HEK293 (cell line): Measurements from ENCODE around the gene TTF1.
A peak's percentile ranks its signal among the peaks of the same experiment; 100 is the strongest.

ENCODE experiments used
- CTCF ChIA-PET: fragments of 350-600 bp; formaldehyde crosslinking; extraction: SDS; loops from one replicate; lab custom pipeline; 2021; ENCODE audit warnings: antibody characterized with exemption; lab: Yijun Ruan, JAX
- POLR2A ChIA-PET: fragments of 300-600 bp; formaldehyde crosslinking; extraction: SDS; loops from one replicate; lab custom pipeline; 2020; ENCODE audit warnings: antibody characterized with exemption, inconsistent platforms; lab: Yijun Ruan, JAX
- H3K27ac ChIP-seq: fragments of 200-500 bp; sonication (Bioruptor generic); 2 replicates; pipeline ENCODE4 v1.5.1; 2014; ENCODE audit warnings: low read depth, low read length, control low read depth, inconsistent platforms; ENCODE audit errors: extremely low read depth
- H3K36me3 ChIP-seq, 2 experiments: fragments of 200-500 bp in 1 of 2; sonication (Bioruptor generic) in 1 of 2; 1 replicate in 1 of 2; 2 replicates in 1 of 2; pipeline ENCODE4 v1.5.1; 2014 to 2017; ENCODE audit warnings: inconsistent platforms in 2 of 2, low read length in 2 of 2; ENCODE audit not compliant: control insufficient read depth in 2 of 2, insufficient read depth in 1 of 2
- H3K4me1 ChIP-seq: fragments of 200-500 bp; sonication (Bioruptor generic); 2 replicates; pipeline ENCODE4 v1.5.1; 2014; ENCODE audit warnings: mild to moderate bottlenecking, low read length, inconsistent platforms; ENCODE audit not compliant: control insufficient read depth, insufficient read depth
- H3K4me3 ChIP-seq: 2 replicates; pipeline ENCODE4 v1.5.1; 2011; ENCODE audit warnings: low read depth, mild to moderate bottlenecking, control low read depth, low read length, moderate library complexity
- H3K9me3 ChIP-seq: fragments of 200-500 bp; sonication (Bioruptor generic); 2 replicates; pipeline ENCODE4 v1.5.1; 2014; ENCODE audit warnings: low read depth, low read length, inconsistent platforms; ENCODE audit not compliant: control insufficient read depth, insufficient read depth
- BCL11B ChIP-seq: fragments of 450-650 bp; formaldehyde crosslinking; IDR thresholded peaks from 2 replicates; pipeline ENCODE4 v1.5.1; 2016; ENCODE audit warnings: low read depth, missing biosample characterization, missing genetic modification characterization
- GLI4 ChIP-seq: fragments of 450-650 bp; formaldehyde crosslinking; IDR thresholded peaks from 2 replicates; pipeline ENCODE4 v1.5.1; 2016; ENCODE audit warnings: missing biosample characterization, missing genetic modification characterization
- HOXA7 ChIP-seq: sonication (generic); formaldehyde crosslinking; IDR thresholded peaks from 2 replicates; pipeline ENCODE4 v1.8.1; 2022; ENCODE audit warnings: missing genetic modification reagents, borderline replicate concordance
- IKZF3 ChIP-seq: fragments of 450-650 bp; IDR thresholded peaks from 2 replicates; pipeline ENCODE4 v1.5.0; 2018; ENCODE audit warnings: missing biosample characterization, mild to moderate bottlenecking, missing genetic modification characterization, moderate library complexity
- KLF8 ChIP-seq: fragments of 450-650 bp; formaldehyde crosslinking; IDR thresholded peaks from 2 replicates; pipeline ENCODE4 v1.5.1; 2016; ENCODE audit warnings: missing biosample characterization, missing genetic modification characterization
- REPIN1 ChIP-seq: fragments of 450-650 bp; formaldehyde crosslinking; IDR thresholded peaks from 2 replicates; pipeline ENCODE4 v1.5.1; 2017; ENCODE audit warnings: missing biosample characterization, missing genetic modification characterization, low read depth
- ZFP37 ChIP-seq: fragments of 450-650 bp; formaldehyde crosslinking; IDR thresholded peaks from 2 replicates; pipeline ENCODE4 v1.5.1; 2016; ENCODE audit warnings: missing biosample characterization, missing genetic modification characterization
- ZNF121 ChIP-seq: fragments of 450-650 bp; formaldehyde crosslinking; IDR thresholded peaks from 2 replicates; pipeline ENCODE4 v1.5.1; 2016; ENCODE audit warnings: missing biosample characterization, missing genetic modification characterization
- ZNF140 ChIP-seq: fragments of 450-650 bp; formaldehyde crosslinking; IDR thresholded peaks from 2 replicates; pipeline ENCODE4 v1.5.1; 2016; ENCODE audit warnings: missing biosample characterization, missing genetic modification characterization
- ZNF157 ChIP-seq: fragments of 450-650 bp; formaldehyde crosslinking; IDR thresholded peaks from 2 replicates; pipeline ENCODE4 v1.5.1; 2016; ENCODE audit warnings: missing biosample characterization, missing genetic modification characterization
- ZNF174 ChIP-seq: fragments of 450-650 bp; formaldehyde crosslinking; IDR thresholded peaks from 2 replicates; pipeline ENCODE4 v1.5.0; 2017; ENCODE audit warnings: missing biosample characterization, mild to moderate bottlenecking, missing genetic modification characterization
- ZNF2 ChIP-seq: fragments of 450-650 bp; formaldehyde crosslinking; IDR thresholded peaks from 2 replicates; pipeline ENCODE4 v1.5.1; 2016; ENCODE audit warnings: missing biosample characterization, missing genetic modification characterization
- ZNF248 ChIP-seq: fragments of 450-650 bp; formaldehyde crosslinking; IDR thresholded peaks from 2 replicates; pipeline ENCODE4 v1.5.1; 2017; ENCODE audit warnings: missing biosample characterization, missing genetic modification characterization
- ZNF350 ChIP-seq: fragments of 450-650 bp; formaldehyde crosslinking; IDR thresholded peaks from 2 replicates; pipeline ENCODE4 v1.5.0; 2017; ENCODE audit warnings: missing biosample characterization, mild to moderate bottlenecking, missing genetic modification characterization
- ZNF362 ChIP-seq: fragments of 450-650 bp; formaldehyde crosslinking; IDR thresholded peaks from 2 replicates; pipeline ENCODE4 v1.5.1; 2016; ENCODE audit warnings: missing biosample characterization, missing genetic modification characterization
- ZNF366 ChIP-seq: fragments of 450-650 bp; formaldehyde crosslinking; conservative IDR thresholded peaks from 2 replicates; pipeline ENCODE4 v1.5.1; 2016; ENCODE audit warnings: missing biosample characterization, missing genetic modification characterization
- ZNF530 ChIP-seq: fragments of 450-650 bp; formaldehyde crosslinking; IDR thresholded peaks from 2 replicates; pipeline ENCODE4 v1.5.1; 2016; ENCODE audit warnings: low read depth, missing biosample characterization, missing genetic modification characterization
- ZNF555 ChIP-seq: fragments of 450-650 bp; formaldehyde crosslinking; conservative IDR thresholded peaks from 2 replicates; pipeline ENCODE4 v1.5.1; 2017; ENCODE audit warnings: missing biosample characterization, mild to moderate bottlenecking, missing genetic modification characterization, inconsistent platforms
- ZNF561 ChIP-seq: fragments of 450-650 bp; IDR thresholded peaks from 2 replicates; pipeline ENCODE4 v1.5.1; 2018; ENCODE audit warnings: missing biosample characterization, missing genetic modification characterization, borderline replicate concordance
- ZNF580 ChIP-seq: fragments of 450-650 bp; formaldehyde crosslinking; IDR thresholded peaks from 2 replicates; pipeline ENCODE4 v1.5.1; 2016; ENCODE audit warnings: missing biosample characterization, missing genetic modification characterization
- ZNF596 ChIP-seq: fragments of 450-650 bp; IDR thresholded peaks from 2 replicates; pipeline ENCODE4 v1.5.0; 2018; ENCODE audit warnings: missing biosample characterization, mild to moderate bottlenecking, missing genetic modification characterization, moderate library complexity
- ZNF610 ChIP-seq: fragments of 450-650 bp; formaldehyde crosslinking; IDR thresholded peaks from 2 replicates; pipeline ENCODE4 v1.5.1; 2016; ENCODE audit warnings: missing biosample characterization, missing genetic modification characterization, borderline replicate concordance
- ZNF629 ChIP-seq: fragments of 450-650 bp; formaldehyde crosslinking; IDR thresholded peaks from 2 replicates; pipeline ENCODE4 v1.5.1; 2017; ENCODE audit warnings: missing biosample characterization, missing genetic modification characterization
- ZNF777 ChIP-seq: fragments of 450-650 bp; formaldehyde crosslinking; IDR thresholded peaks from 2 replicates; pipeline ENCODE4 v1.5.1; 2017; ENCODE audit warnings: missing biosample characterization, missing genetic modification characterization, borderline replicate concordance
- TF ChIP-seq, protein P1 (sequence below): fragments of 450-650 bp; formaldehyde crosslinking; IDR thresholded peaks from 2 replicates; pipeline ENCODE4 v1.5.1; 2017; ENCODE audit warnings: missing biosample characterization, missing genetic modification characterization

TTF1 gene

DNA sequence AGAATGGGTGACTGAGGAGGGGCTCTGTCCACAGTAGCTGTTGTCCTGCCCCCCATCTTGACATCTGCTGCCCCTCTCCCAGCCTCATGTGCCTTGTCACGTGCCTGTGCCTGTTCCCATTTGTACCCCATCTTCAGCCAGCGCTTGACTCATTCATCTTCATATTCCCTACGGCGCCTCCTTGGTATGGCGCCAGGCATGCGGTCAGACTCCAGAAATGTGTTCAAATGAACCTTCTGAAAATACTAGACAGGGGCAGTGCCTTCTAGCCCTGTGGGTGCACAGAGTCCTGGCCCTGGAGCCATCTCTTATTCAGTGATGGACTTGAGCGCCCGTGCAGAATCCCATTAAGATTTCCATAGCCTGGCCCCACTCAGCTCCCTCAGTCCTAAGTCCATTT, 49.6 kb upstream of the TTF1 start:
- Histone ChIP-seq H3K4me1 (no peaks in the 10 kb centered on the region), H3K4me3 (no peak overlapping the region)
- ChIA-PET POLR2A (interaction anchor here (0.7 kb wide), 1 partner anchor 343 kb away, joined by 4 read pairs; no protein-coding TSS in a partner anchor), CTCF (interaction anchor here (0.6 kb wide), 1 partner anchor 190 kb away, joined by 3 read pairs; no protein-coding TSS in a partner anchor)
- no peak for TF ChIP-seq ZNF777 (tag by site-specific recombination)
- TF ChIP-seq ZNF555 (tag by site-specific recombination): no peak
- TF ChIP-seq ZNF174 (tag by site-specific recombination): no peak
- no peak for TF ChIP-seq ZNF248
- TF ChIP-seq, all 188 proteins: peak for 0
- Histone ChIP-seq H3K27ac (no peak overlapping the region), H3K9me3 (no peaks in the 10 kb centered on the region), H3K36me3 (no peaks in the 10 kb centered on the region)

GRCh38 chr9:132451276-132451675, 44.6 kb upstream of the TTF1 start:
- Histone ChIP-seq H3K27ac (no peak overlapping the region), H3K4me3 (no peak overlapping the region), H3K36me3 (no peaks in the 10 kb centered on the region), H3K4me1 (no peaks in the 10 kb centered on the region), H3K9me3 (no peaks in the 10 kb centered on the region)
- TF ChIP-seq ZFP37 (tag by site-specific recombination) (no peak), ZNF610 (tag by site-specific recombination) (no peak), GLI4 (tag by site-specific recombination) (no peak), REPIN1 (tag by site-specific recombination) (no peak), ZNF366 (tag by site-specific recombination) (no peak), ZNF530 (no peak), ZNF157 (no peak), ZNF140 (no peak), ZNF580 (tag by site-specific recombination) (no peak), ZNF350 (tag by site-specific recombination) (no peak), BCL11B (tag by site-specific recombination) (no peak), ZNF629 (tag by site-specific recombination) (no peak), ZNF2 (tag by site-specific recombination) (no peak), KLF8 (tag by site-specific recombination) (no peak), ZNF362 (no peak), ZNF561 (no peak), HOXA7 (CRISPR knock-in tag) (no peak), IKZF3 (tag by site-specific recombination) (no peak), ZNF596 (tag by site-specific recombination) (no peak)
- ChIA-PET CTCF (no interaction called here), POLR2A (no interaction called here)

DNA sequence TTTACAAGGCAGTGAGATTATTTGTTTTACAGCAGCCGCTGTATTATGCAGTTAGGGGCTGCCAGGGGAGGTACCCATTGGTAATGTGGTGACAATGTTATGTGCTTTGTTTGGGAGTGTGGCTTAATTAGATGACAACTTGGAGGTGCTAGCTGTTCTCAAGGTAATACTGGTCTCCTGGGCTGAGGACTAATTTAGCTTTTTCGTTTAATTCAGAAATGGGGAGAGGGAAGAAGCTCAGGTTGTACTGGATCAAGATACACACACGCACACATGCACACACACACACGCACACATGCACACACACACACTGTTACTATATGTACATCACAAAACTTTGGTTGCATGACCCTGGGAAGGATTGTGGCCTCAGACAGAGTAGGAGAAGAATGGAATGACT, 41.3 kb upstream of the TTF1 start:
- CTCF ChIA-PET: interaction anchor here (1.7 kb wide), 1 partner anchor 35 kb away, joined by 4 read pairs; no protein-coding TSS in a partner anchor
- Histone ChIP-seq H3K9me3 (no peaks in the 10 kb centered on the region), H3K4me1 (no peaks in the 10 kb centered on the region), H3K27ac (no peak overlapping the region)
- TF ChIP-seq, protein P1, sequence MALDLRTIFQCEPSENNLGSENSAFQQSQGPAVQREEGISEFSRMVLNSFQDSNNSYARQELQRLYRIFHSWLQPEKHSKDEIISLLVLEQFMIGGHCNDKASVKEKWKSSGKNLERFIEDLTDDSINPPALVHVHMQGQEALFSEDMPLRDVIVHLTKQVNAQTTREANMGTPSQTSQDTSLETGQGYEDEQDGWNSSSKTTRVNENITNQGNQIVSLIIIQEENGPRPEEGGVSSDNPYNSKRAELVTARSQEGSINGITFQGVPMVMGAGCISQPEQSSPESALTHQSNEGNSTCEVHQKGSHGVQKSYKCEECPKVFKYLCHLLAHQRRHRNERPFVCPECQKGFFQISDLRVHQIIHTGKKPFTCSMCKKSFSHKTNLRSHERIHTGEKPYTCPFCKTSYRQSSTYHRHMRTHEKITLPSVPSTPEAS (tag by site-specific recombination): peak; percentile 60
- no peak for TF ChIP-seq ZNF121 (tag by site-specific recombination)
- TF ChIP-seq, all 188 proteins: peak for 1
- no peaks in the 10 kb centered on the region for H3K36me3 ChIP-seq
- POLR2A ChIA-PET: no interaction called here
- no peak overlapping the region for H3K4me3 ChIP-seq
